ENCODE data around the gene SCFD2. TPM values are rescaled to one million over a fixed set of nuclear protein-coding genes. Genes with fewer than 3 reads are reported as not detected.
A peak's percentile ranks its signal among the peaks of the same experiment; 100 is the strongest.

The SCFD2 gene
- total and polyA plus RNA-seq, 7 donors: 5.8 to 13.3 (median 11.2) TPM

GRCh38 chr4:52862639-52863161 is 503.2 kb downstream of the SCFD2 start:
- Histone ChIP-seq H3K36me3 (ENCODE audit: insufficient read depth in 1 of 2, low read depth in 1 of 2) (peaks cover 0 to 3% of the 10 kb centered on the region in 2 donors), H3K9me3 (peaks cover 11% of the 10 kb centered on the region), H3K4me1 (peaks cover 8% of the 10 kb centered on the region), H3K27ac (no peak overlapping the region), H3K27me3 (ENCODE audit: insufficient read depth in 3 of 3, low read length in 2 of 3) (no peaks in the 10 kb centered on the region), H3K4me3 (peak overlapping the region; percentile 73)
- no peak for ATAC-seq
- no peak for DNase-seq
- 14 to 17% (median 16%) methylated on average over 20 to 23 of the region's 23 CpGs for WGBS, 3 donors
- intact Hi-C loops (cut with DNase I): loop anchor here (10.0 kb wide), 1 partner anchor 148 kb away; no protein-coding TSS in a partner anchor
- TF ChIP-seq CTCF (IDR thresholded peaks at IDR 0.05): no peak

GRCh38 chr4:52861879-52862616 is 503.8 kb downstream of the SCFD2 start, which contains the start of gene RASL11B:
RASL11B (plus strand) TSS chr4:52862317; CDS start chr4:52862508, 191 bp downstream.
- ATAC-seq: peak; percentile 99 to 100 (median 100)
- Histone ChIP-seq H3K27ac (peak within 1 kb of the TSS; percentile 19), H3K4me1 (peaks cover 8% of the 10 kb centered on the region), H3K4me3 (peak within 1 kb of the TSS; percentile 73), H3K27me3 (ENCODE audit: insufficient read depth in 3 of 3, low read length in 2 of 3) (no peaks in the 10 kb centered on the region), H3K36me3 (ENCODE audit: insufficient read depth in 1 of 2, low read depth in 1 of 2) (peaks cover 0 to 3% of the 10 kb centered on the region in 2 donors), H3K9me3 (peaks cover 11% of the 10 kb centered on the region)
- 0 to 1% (median 1%) methylated on average over 62 to 94 of the region's 94 CpGs for WGBS, 3 donors
- peak; percentile 3 for TF ChIP-seq CTCF (IDR thresholded peaks at IDR 0.05)
- peak; percentile 87 to 89 for DNase-seq
- intact Hi-C loops (cut with DNase I): loop anchor here (10.0 kb wide), 1 partner anchor 147 kb away; no protein-coding TSS in a partner anchor

- intact Hi-C loops (cut with DNase I): loop anchor here (10.0 kb wide), 1 partner anchor 146 kb away; no protein-coding TSS in a partner anchor
- WGBS, 3 donors: 37 to 43% (median 38%) methylated on average over 26 of the region's 26 CpGs
- peak overlapping the region; percentile 73 for H3K4me3 ChIP-seq
- peaks cover 0 to 3% of the 10 kb centered on the region in 2 donors for H3K36me3 ChIP-seq (ENCODE audit: insufficient read depth in 1 of 2, low read depth in 1 of 2)
- H3K4me1 ChIP-seq: peaks cover 8% of the 10 kb centered on the region
- ATAC-seq (peak in 3 of 4 donors; percentile 8 to 35 (median 29)), DNase-seq (no peak)
- TF ChIP-seq CTCF (IDR thresholded peaks at IDR 0.05): no peak
- no peaks in the 10 kb centered on the region for H3K27me3 ChIP-seq (ENCODE audit: insufficient read depth in 3 of 3, low read length in 2 of 3)
- H3K27ac ChIP-seq: no peak overlapping the region
- H3K9me3 ChIP-seq: peaks cover 11% of the 10 kb centered on the region
Measured at GRCh38 chr4:52861171-52861823, 504.6 kb downstream of the SCFD2 start.

GRCh38 chr4:52860361-52860760 is 505.5 kb downstream of the SCFD2 start:
- Histone ChIP-seq H3K27ac (no peak overlapping the region), H3K4me1 (peaks cover 8% of the 10 kb centered on the region), H3K36me3 (ENCODE audit: insufficient read depth in 1 of 2, low read depth in 1 of 2) (peaks cover 0 to under 1% of the 10 kb centered on the region in 2 donors), H3K9me3 (peaks cover 11% of the 10 kb centered on the region), H3K27me3 (ENCODE audit: insufficient read depth in 3 of 3, low read length in 2 of 3) (no peaks in the 10 kb centered on the region), H3K4me3 (no peak overlapping the region)
- intact Hi-C loops (cut with DNase I): loop anchor here (10.0 kb wide), 1 partner anchor 146 kb away; no protein-coding TSS in a partner anchor
- DNase-seq (no peak), ATAC-seq (no peak)
- TF ChIP-seq CTCF (IDR thresholded peaks at IDR 0.05): no peak
- 91 to 98% (median 95%) methylated on average over 2 of the region's 2 CpGs for WGBS, 3 donors
